ENCODE results near the gene ITGA8. TPM values are rescaled to one million over a fixed set of nuclear protein-coding genes. Genes with fewer than 3 reads are reported as not detected.

The ITGA8 gene
- total RNA-seq, 1 donor from 2014 or later, result 2.8 TPM

Other genes with a start within 250 kb of the ITGA8 start
- 127 TPM for gene MINDY3, start 140.6 kb upstream of the ITGA8 start, total RNA-seq